Upper lobe of left lung (tissue), 4 donors: ENCODE data around the gene TAGLN2.

Experiments used
- EP300 ChIP-seq, 4 donors: sonication (generic); formaldehyde crosslinking; IDR thresholded peaks; one replicate each; pipeline ENCODE4 v1.5.1; 2017; ENCODE audit warnings: antibody characterized with exemption in 4 of 4, control low read depth in 2 of 4
- POLR2A ChIP-seq, 4 donors: fragments of 450-650 bp; IDR thresholded peaks; one replicate each; pipeline ENCODE4 v1.5.1; 2016 to 2017; ENCODE audit warnings: antibody characterized with exemption in 4 of 4, mild to moderate bottlenecking in 2 of 4
- POLR2AphosphoS5 ChIP-seq, 2 donors: sonication (generic); formaldehyde crosslinking; IDR thresholded peaks; one replicate each; pipeline ENCODE4 v1.5.1; 2017; ENCODE audit warnings: antibody characterized with exemption in 2 of 2
- TF ChIP-seq, protein P1 (sequence below), 6 experiments: fragments of 450-650 bp in 4 of 6; fragments of 200-600 bp in 2 of 6; sonication (generic) in 2 of 6; IDR thresholded peaks; one replicate each; pipeline ENCODE4 v1.5.1; 2016 to 2019; ENCODE audit warnings: antibody characterized with exemption in 6 of 6

DNA sequence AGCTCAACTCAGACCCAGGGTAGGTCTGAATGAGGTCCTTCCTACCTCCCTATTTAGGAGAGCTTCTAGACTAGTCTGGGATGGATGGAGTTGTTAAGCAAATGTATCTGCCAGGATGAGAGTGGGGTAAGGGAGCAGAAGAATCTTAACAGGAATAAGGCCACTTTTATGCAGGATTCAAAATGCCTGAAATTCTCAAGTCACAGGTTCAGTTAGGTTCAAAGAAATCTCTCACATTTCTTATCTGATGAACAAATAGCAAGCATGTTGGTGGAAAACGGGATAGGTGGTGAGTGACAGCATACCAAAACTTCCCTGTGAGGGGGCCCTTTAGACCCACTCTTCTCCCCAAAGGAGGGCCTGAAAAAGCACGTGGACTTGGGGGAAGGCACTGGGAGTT, 25.7 kb upstream of the TAGLN2 start:
- TF ChIP-seq POLR2A (IDR thresholded peaks at IDR 0.05) (no peak), POLR2AphosphoS5 (IDR thresholded peaks at IDR 0.05) (no peak), EP300 (IDR thresholded peaks at IDR 0.05) (no peak)
- TF ChIP-seq, protein P1, sequence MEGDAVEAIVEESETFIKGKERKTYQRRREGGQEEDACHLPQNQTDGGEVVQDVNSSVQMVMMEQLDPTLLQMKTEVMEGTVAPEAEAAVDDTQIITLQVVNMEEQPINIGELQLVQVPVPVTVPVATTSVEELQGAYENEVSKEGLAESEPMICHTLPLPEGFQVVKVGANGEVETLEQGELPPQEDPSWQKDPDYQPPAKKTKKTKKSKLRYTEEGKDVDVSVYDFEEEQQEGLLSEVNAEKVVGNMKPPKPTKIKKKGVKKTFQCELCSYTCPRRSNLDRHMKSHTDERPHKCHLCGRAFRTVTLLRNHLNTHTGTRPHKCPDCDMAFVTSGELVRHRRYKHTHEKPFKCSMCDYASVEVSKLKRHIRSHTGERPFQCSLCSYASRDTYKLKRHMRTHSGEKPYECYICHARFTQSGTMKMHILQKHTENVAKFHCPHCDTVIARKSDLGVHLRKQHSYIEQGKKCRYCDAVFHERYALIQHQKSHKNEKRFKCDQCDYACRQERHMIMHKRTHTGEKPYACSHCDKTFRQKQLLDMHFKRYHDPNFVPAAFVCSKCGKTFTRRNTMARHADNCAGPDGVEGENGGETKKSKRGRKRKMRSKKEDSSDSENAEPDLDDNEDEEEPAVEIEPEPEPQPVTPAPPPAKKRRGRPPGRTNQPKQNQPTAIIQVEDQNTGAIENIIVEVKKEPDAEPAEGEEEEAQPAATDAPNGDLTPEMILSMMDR (IDR thresholded peaks at IDR 0.05) = no peak
